Endothelial cell of umbilical vein (primary cell): ENCODE data around the gene COQ5. TPM values are rescaled to one million over a fixed set of nuclear protein-coding genes. Genes with fewer than 3 reads are reported as not detected.

ENCODE experiments used
- BruUV-seq: library from RNA; stranded (reverse); fragments of 400-500 nt; replicated peaks from 2 replicates; lab custom pipeline; 2021; lab: Mats Ljungman, UMichigan
- CTCF ChIA-PET: fragments of 300-600, 350-600 bp; sonication (Branson Sonifier 250); formaldehyde crosslinking; loops from one replicate; lab custom pipeline; 2021; ENCODE audit warnings: antibody characterized with exemption, inconsistent platforms; lab: Charles Lee
- POLR2A ChIA-PET: fragments of 300-600, 350-600 bp; sonication (Branson Sonifier 250); formaldehyde crosslinking; loops from one replicate; lab custom pipeline; 2021; ENCODE audit warnings: antibody characterized with exemption, inconsistent platforms; lab: Charles Lee
- DNase-seq: peaks from one replicate; pipeline ENCODE4 v3.0.0-alpha.2; 2011; ENCODE audit warnings: low read depth, low spot score
- FAIRE-seq: peaks from 2 replicates; lab custom pipeline; 2011; peaks lifted over from hg19 to GRCh38; lab: Jason Lieb, UNC
- H2AFZ ChIP-seq: 2 replicates; pipeline ENCODE4 v1.6.0; 2012; ENCODE audit warnings: low read depth, low read length, control low read depth, inconsistent platforms
- H3K27ac ChIP-seq: 2 replicates; pipeline ENCODE4 v1.5.1; 2011; ENCODE audit warnings: low read depth, mild to moderate bottlenecking, control low read depth, low read length, moderate library complexity; ENCODE audit not compliant: insufficient read depth
- H3K27me3 ChIP-seq, 2 experiments: 2 replicates each; pipeline versions ENCODE4 v1.6.0 to v1.6.1; 2011; ENCODE audit warnings: low read length in 2 of 2, mixed read lengths in 1 of 2; ENCODE audit not compliant: control insufficient read depth in 2 of 2, insufficient read depth in 2 of 2
- H3K36me3 ChIP-seq, 2 experiments: 2 replicates in 1 of 2; 3 replicates in 1 of 2; pipeline ENCODE4 v1.5.1; 2011; ENCODE audit warnings: low read length in 2 of 2, mild to moderate bottlenecking in 1 of 2, moderate library complexity in 1 of 2; ENCODE audit not compliant: control insufficient read depth in 2 of 2, insufficient read depth in 2 of 2; ENCODE audit errors: extremely low read depth in 1 of 2
- H3K4me1 ChIP-seq: 3 replicates; pipeline ENCODE4 v1.5.1; 2011; ENCODE audit warnings: mild to moderate bottlenecking, low read length; ENCODE audit not compliant: control insufficient read depth, insufficient read depth; ENCODE audit errors: extremely low read depth
- H3K4me2 ChIP-seq: 2 replicates; pipeline ENCODE4 v1.6.1; 2011; ENCODE audit warnings: low read length, control low read depth, mixed read lengths; ENCODE audit not compliant: insufficient read depth
- H3K4me3 ChIP-seq, 3 experiments: fragments of 200-600 bp in 1 of 3; sonication (generic), shearing (Covaris generic) in 1 of 3; replicated peaks in 1 of 3; 2 replicates each; pipeline ENCODE4 v1.5.1; 2011 to 2016; ENCODE audit warnings: control low read depth in 3 of 3, low read length in 3 of 3, mild to moderate bottlenecking in 2 of 3, inconsistent platforms in 1 of 3, low read depth in 1 of 3, moderate library complexity in 1 of 3; ENCODE audit not compliant: insufficient read depth in 1 of 3
- H3K79me2 ChIP-seq: 2 replicates; pipeline ENCODE4 v1.6.0; 2012; ENCODE audit warnings: low read length, inconsistent platforms; ENCODE audit not compliant: control insufficient read depth, insufficient read depth
- H3K9ac ChIP-seq: replicated peaks from 2 replicates; pipeline ENCODE3; 2011; ENCODE audit warnings: low read length, control low read depth; ENCODE audit not compliant: insufficient read depth; ENCODE audit errors: extremely low read depth
- H3K9me1 ChIP-seq: replicated peaks from 3 replicates; pipeline ENCODE4 v1.6.0; 2011; ENCODE audit warnings: mild to moderate bottlenecking, low read length; ENCODE audit not compliant: control insufficient read depth, insufficient read depth; ENCODE audit errors: extremely low read depth
- H3K9me3 ChIP-seq: replicated peaks from 2 replicates; pipeline ENCODE4 v1.5.1; 2012; ENCODE audit warnings: low read length, inconsistent platforms; ENCODE audit not compliant: control insufficient read depth, insufficient read depth
- H4K20me1 ChIP-seq: replicated peaks from 2 replicates; pipeline ENCODE3; 2011; ENCODE audit warnings: mild to moderate bottlenecking, low read length; ENCODE audit not compliant: control insufficient read depth, insufficient read depth; ENCODE audit errors: extremely low read depth
- CTCF ChIP-seq, 2 donors: IDR thresholded peaks; 1 replicate in 1 of 2; 2 replicates in 1 of 2; pipeline ENCODE4 v1.5.1; 2011; ENCODE audit warnings: low read length in 2 of 2, mild to moderate bottlenecking in 2 of 2, moderate library complexity in 2 of 2, control low read depth in 1 of 2, inconsistent platforms in 1 of 2, low read depth in 1 of 2; ENCODE audit not compliant: insufficient read depth in 1 of 2; ENCODE audit errors: extremely low read depth in 1 of 2
- EZH2 ChIP-seq: IDR thresholded peaks from 2 replicates; pipeline ENCODE4 v1.6.1; 2012; ENCODE audit warnings: borderline replicate concordance, low read depth, mild to moderate bottlenecking, moderate library complexity, low read length, inconsistent platforms; ENCODE audit not compliant: severe bottlenecking
- FOS ChIP-seq: IDR thresholded peaks from 2 replicates; pipeline ENCODE4 v1.6.1; 2011; ENCODE audit warnings: mild to moderate bottlenecking, low read length, moderate library complexity, borderline replicate concordance; ENCODE audit not compliant: insufficient read depth
- GATA2 ChIP-seq: IDR thresholded peaks from 2 replicates; pipeline ENCODE4 v1.7.0; 2011; ENCODE audit warnings: low read depth, mild to moderate bottlenecking, moderate library complexity, mixed read lengths, low read length; ENCODE audit not compliant: insufficient read length, insufficient read depth
- POLR2AphosphoS5 ChIP-seq: IDR thresholded peaks from 2 replicates; pipeline ENCODE4 v1.6.1; 2012; ENCODE audit warnings: low read depth, mild to moderate bottlenecking, control low read depth, low read length, moderate library complexity; ENCODE audit not compliant: insufficient read depth
- dilution Hi-C: fragments of 300-500 bp; cut with MboI; formaldehyde crosslinking; loops from one replicate; pipeline ENCODE4 v1.15.0; 2019; ENCODE audit warnings: low sequenced_read_pairs; ENCODE audit not compliant: extremely low pct_ligation_motif_present
- intact Hi-C: fragments of 100-400 bp; cut with micrococcal nuclease; formaldehyde crosslinking; loops from one replicate; pipeline ENCODE4 v1.10.0; 2022
- polyA plus RNA-seq, 4 experiments: library from polyadenylated mRNA; depleted of rRNA in 3 of 4; stranded (reverse) in 3 of 4; unstranded in 1 of 4; fragments of >200 nt; gene quantifications; 2 replicates each; pipeline versions ENCODE4 v1.2.1 to v1.2.3, GENCODE V29; 2011 to 2012; ENCODE audit warnings: missing spikeins in 1 of 4
- total RNA-seq: library from RNA; stranded (reverse); gene quantifications from 2 replicates; pipeline ENCODE4 v1.2.3, GENCODE V29; 2021
- TF ChIP-seq, protein P1 (sequence below): IDR thresholded peaks from 2 replicates; pipeline ENCODE4 v1.6.1; 2011; ENCODE audit not compliant: insufficient read depth, insufficient read length

COQ5 gene
- total and polyA plus RNA-seq, 2 donors (not counting 3 experiments of a cell fraction or from before 2014, with no cell fraction given), result 19.7 to 23.7 TPM

DNA sequence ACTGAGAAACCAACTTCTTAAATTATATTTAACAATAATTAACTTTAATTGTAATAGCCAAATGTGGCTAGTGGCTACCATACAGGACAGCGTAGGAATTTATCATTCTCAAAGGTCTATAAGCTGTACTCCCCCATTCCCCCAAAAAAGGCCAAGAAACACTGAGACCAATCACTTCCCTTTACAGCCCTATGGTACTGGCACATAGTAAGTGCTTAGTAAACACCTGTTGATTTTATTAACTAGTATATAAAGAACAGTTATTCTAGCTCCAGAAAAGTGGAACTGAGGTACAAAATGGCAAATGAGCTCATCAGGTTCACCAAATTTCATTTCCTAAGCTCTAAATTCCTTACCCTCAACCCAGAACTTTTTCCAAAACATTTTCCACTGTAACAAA is 53.3 kb downstream of the COQ5 start:
- peaks cover 6% of the 10 kb centered on the region for H3K4me1 ChIP-seq
- H3K9me1 ChIP-seq, result no peaks in the 10 kb centered on the region
- BruUV-seq, result no TSS peak
- POLR2A ChIA-PET, result interaction anchor here (1.5 kb wide), 1 partner anchor 21 kb away, joined by 11 read pairs; the partner anchor contains the start of gene DYNLL1
- no peaks in the 10 kb centered on the region for H3K9me3 ChIP-seq
- no peaks in the 10 kb centered on the region for H3K79me2 ChIP-seq
- CTCF ChIA-PET, result interaction anchor here (1.1 to 1.2 kb wide), 3 partner anchors 11 to 28 kb away, joined by 3 to 5 read pairs (median 4); no protein-coding TSS in a partner anchor
- dilution Hi-C loops, result no loop called here
- no peak overlapping the region for H2AFZ ChIP-seq
- no peak overlapping the region for H3K27ac ChIP-seq
- H3K36me3 ChIP-seq, result no peaks in the 10 kb centered on the region
- no peaks in the 10 kb centered on the region for H4K20me1 ChIP-seq
- H3K4me3 ChIP-seq, result no peak overlapping the region
- intact Hi-C loops, result no loop called here
- H3K9ac ChIP-seq, result no peak overlapping the region
- no peak overlapping the region for H3K4me2 ChIP-seq
- TF ChIP-seq POLR2AphosphoS5, result no peak
- DNase-seq (no peak), FAIRE-seq (no peak)
- no peaks in the 10 kb centered on the region for H3K27me3 ChIP-seq

DNA sequence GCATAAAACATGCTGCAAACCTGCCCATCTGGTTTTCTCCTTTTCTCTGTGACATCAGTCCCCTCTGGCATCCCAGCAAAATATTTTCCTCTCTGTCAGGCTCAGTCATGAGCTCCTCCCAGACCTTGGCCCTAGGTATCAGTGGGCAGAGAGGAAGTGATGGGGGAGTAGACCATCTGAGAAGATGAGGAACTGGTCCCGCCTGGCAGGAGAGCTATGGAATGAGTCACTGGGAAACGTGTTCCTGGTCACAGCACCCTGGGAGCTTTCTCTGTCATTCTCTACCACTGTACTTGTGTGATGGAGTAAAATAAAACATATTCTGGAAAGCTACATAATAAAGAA is 54.4 kb downstream of the COQ5 start:
- DNase-seq, result peak; percentile 53
- H3K9me3 ChIP-seq, result no peaks in the 10 kb centered on the region
- H3K4me3 ChIP-seq, result no peak overlapping the region
- intact Hi-C loops (no loop called here), dilution Hi-C loops (no loop called here)
- H3K9me1 ChIP-seq, result no peaks in the 10 kb centered on the region
- H3K9ac ChIP-seq, result no peak overlapping the region
- ChIA-PET CTCF (interaction anchor here (0.8 to 1.7 kb wide), 12 partner anchors 8 to 497 kb away, joined by 3 to 8 read pairs (median 4); partner anchors contain the start of gene DYNLL1), POLR2A (interaction anchor here (1.5 kb wide), 1 partner anchor 22 kb away, joined by 11 read pairs; the partner anchor contains the start of gene DYNLL1)
- H3K27ac ChIP-seq, result no peak overlapping the region
- no peak overlapping the region for H3K4me2 ChIP-seq
- peak; percentile 90 for FAIRE-seq
- peaks cover 2% of the 10 kb centered on the region for H3K79me2 ChIP-seq
- no peak overlapping the region for H2AFZ ChIP-seq
- H3K4me1 ChIP-seq, result peaks cover 9% of the 10 kb centered on the region
- BruUV-seq, result no TSS peak
- no peak for TF ChIP-seq POLR2AphosphoS5
- TF ChIP-seq CTCF (IDR thresholded peaks at IDR 0.05; ENCODE audit: extremely low read depth in 1 of 2, insufficient read depth in 1 of 2, low read depth in 1 of 2, low read length in 2 of 2), result no peak
- TF ChIP-seq EZH2, result no peak
- TF ChIP-seq FOS, result peak; percentile 86
- no peak for TF ChIP-seq GATA2
- TF ChIP-seq, protein P1, sequence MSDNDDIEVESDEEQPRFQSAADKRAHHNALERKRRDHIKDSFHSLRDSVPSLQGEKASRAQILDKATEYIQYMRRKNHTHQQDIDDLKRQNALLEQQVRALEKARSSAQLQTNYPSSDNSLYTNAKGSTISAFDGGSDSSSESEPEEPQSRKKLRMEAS, result no peak
- H3K27me3 ChIP-seq, result no peaks in the 10 kb centered on the region
- no peaks in the 10 kb centered on the region for H3K36me3 ChIP-seq
- no peaks in the 10 kb centered on the region for H4K20me1 ChIP-seq
